HEK293 (cell line): Measurements from ENCODE around the gene SMIM1.

ENCODE experiments used
- CTCF ChIA-PET: fragments of 350-600 bp; formaldehyde crosslinking; extraction: SDS; loops from one replicate; lab custom pipeline; 2021; ENCODE audit warnings: antibody characterized with exemption; lab: Yijun Ruan, JAX
- POLR2A ChIA-PET: fragments of 300-600 bp; formaldehyde crosslinking; extraction: SDS; loops from one replicate; lab custom pipeline; 2020; ENCODE audit warnings: antibody characterized with exemption, inconsistent platforms; lab: Yijun Ruan, JAX
- H3K27ac ChIP-seq: fragments of 200-500 bp; sonication (Bioruptor generic); 2 replicates; pipeline ENCODE4 v1.5.1; 2014; ENCODE audit warnings: low read depth, low read length, control low read depth, inconsistent platforms; ENCODE audit errors: extremely low read depth
- H3K36me3 ChIP-seq, 2 experiments: fragments of 200-500 bp in 1 of 2; sonication (Bioruptor generic) in 1 of 2; 1 replicate in 1 of 2; 2 replicates in 1 of 2; pipeline ENCODE4 v1.5.1; 2014 to 2017; ENCODE audit warnings: inconsistent platforms in 2 of 2, low read length in 2 of 2; ENCODE audit not compliant: control insufficient read depth in 2 of 2, insufficient read depth in 1 of 2
- H3K4me1 ChIP-seq: fragments of 200-500 bp; sonication (Bioruptor generic); 2 replicates; pipeline ENCODE4 v1.5.1; 2014; ENCODE audit warnings: mild to moderate bottlenecking, low read length, inconsistent platforms; ENCODE audit not compliant: control insufficient read depth, insufficient read depth
- H3K4me3 ChIP-seq: 2 replicates; pipeline ENCODE4 v1.5.1; 2011; ENCODE audit warnings: low read depth, mild to moderate bottlenecking, control low read depth, low read length, moderate library complexity
- H3K9me3 ChIP-seq: fragments of 200-500 bp; sonication (Bioruptor generic); 2 replicates; pipeline ENCODE4 v1.5.1; 2014; ENCODE audit warnings: low read depth, low read length, inconsistent platforms; ENCODE audit not compliant: control insufficient read depth, insufficient read depth
- GLI4 ChIP-seq: fragments of 450-650 bp; formaldehyde crosslinking; IDR thresholded peaks from 2 replicates; pipeline ENCODE4 v1.5.1; 2016; ENCODE audit warnings: missing biosample characterization, missing genetic modification characterization
- KLF1 ChIP-seq: fragments of 450-650 bp; formaldehyde crosslinking; IDR thresholded peaks from 2 replicates; pipeline ENCODE4 v1.5.1; 2016; ENCODE audit warnings: missing biosample characterization, missing genetic modification characterization
- PRDM1 ChIP-seq: fragments of 450-650 bp; formaldehyde crosslinking; IDR thresholded peaks from 2 replicates; pipeline ENCODE4; 2016; ENCODE audit warnings: missing biosample characterization, missing genetic modification characterization
- SP7 ChIP-seq: fragments of 450-650 bp; formaldehyde crosslinking; IDR thresholded peaks from 2 replicates; pipeline ENCODE4 v1.5.1; 2016; ENCODE audit warnings: missing biosample characterization, missing genetic modification characterization
- ZBTB10 ChIP-seq: fragments of 450-650 bp; formaldehyde crosslinking; IDR thresholded peaks from 2 replicates; pipeline ENCODE4 v1.5.1; 2016; ENCODE audit warnings: missing biosample characterization, missing genetic modification characterization
- ZBTB20 ChIP-seq: fragments of 450-650 bp; formaldehyde crosslinking; IDR thresholded peaks from 2 replicates; pipeline ENCODE4 v1.5.1; 2016; ENCODE audit warnings: missing biosample characterization, missing genetic modification characterization
- ZBTB7A ChIP-seq: fragments of 450-650 bp; formaldehyde crosslinking; IDR thresholded peaks from 2 replicates; pipeline ENCODE4 v1.5.1; 2016; ENCODE audit warnings: low read depth, missing biosample characterization, missing genetic modification characterization
- ZNF114 ChIP-seq: fragments of 450-650 bp; formaldehyde crosslinking; IDR thresholded peaks from 2 replicates; pipeline ENCODE4 v1.5.0; 2017; ENCODE audit warnings: missing biosample characterization, missing genetic modification characterization
- ZNF133 ChIP-seq: fragments of 450-650 bp; formaldehyde crosslinking; IDR thresholded peaks from 2 replicates; pipeline ENCODE4 v1.5.1; 2016; ENCODE audit warnings: missing biosample characterization, missing genetic modification characterization
- ZNF280D ChIP-seq: fragments of 450-650 bp; formaldehyde crosslinking; IDR thresholded peaks from 2 replicates; pipeline ENCODE4 v1.5.1; 2016; ENCODE audit warnings: missing biosample characterization, missing genetic modification characterization
- ZNF426 ChIP-seq: fragments of 450-650 bp; formaldehyde crosslinking; IDR thresholded peaks from 2 replicates; pipeline ENCODE4 v1.5.1; 2017; ENCODE audit warnings: missing biosample characterization, missing genetic modification characterization, mild to moderate bottlenecking, inconsistent platforms, moderate library complexity
- ZNF473 ChIP-seq: fragments of 450-650 bp; formaldehyde crosslinking; IDR thresholded peaks from 2 replicates; pipeline ENCODE4 v1.5.1; 2017; ENCODE audit warnings: missing biosample characterization, missing genetic modification characterization
- ZNF518A ChIP-seq: fragments of 450-650 bp; formaldehyde crosslinking; conservative IDR thresholded peaks from 2 replicates; pipeline ENCODE4 v1.5.1; 2016; ENCODE audit warnings: low read depth, missing biosample characterization, missing genetic modification characterization
- ZNF521 ChIP-seq: fragments of 450-650 bp; formaldehyde crosslinking; IDR thresholded peaks from 2 replicates; pipeline ENCODE4 v1.5.1; 2017; ENCODE audit warnings: missing biosample characterization, mild to moderate bottlenecking, missing genetic modification characterization
- ZNF707 ChIP-seq: fragments of 450-650 bp; formaldehyde crosslinking; IDR thresholded peaks from 2 replicates; pipeline ENCODE4 v1.5.1; 2016; ENCODE audit warnings: missing biosample characterization, missing genetic modification characterization

The SMIM1 gene

GRCh38 chr1:3790500-3790923 is 18.0 kb downstream of the SMIM1 start:
- Histone ChIP-seq H3K27ac (no peak overlapping the region), H3K4me3 (no peak overlapping the region), H3K36me3 (peaks cover 15 to 80% of the 10 kb centered on the region in 2 experiments; a peak in 2 of 3 replicates), H3K9me3 (no peaks in the 10 kb centered on the region), H3K4me1 (peaks cover 3% of the 10 kb centered on the region; the same call in 1 of the 2 replicates)
- ChIA-PET POLR2A (no interaction called here), CTCF (interaction anchor here (0.5 kb wide), 1 partner anchor 337 kb away, joined by 4 read pairs; no protein-coding TSS in a partner anchor)
- TF ChIP-seq KLF1 (tag by site-specific recombination) (no peak), ZBTB7A (tag by site-specific recombination) (no peak), ZNF707 (no peak), ZNF114 (tag by site-specific recombination) (no peak), ZNF521 (no peak), GLI4 (tag by site-specific recombination) (no peak), ZNF133 (tag by site-specific recombination) (no peak), ZNF426 (tag by site-specific recombination) (no peak), ZBTB10 (tag by site-specific recombination) (no peak), ZNF473 (tag by site-specific recombination) (no peak), ZNF518A (tag by site-specific recombination) (no peak), ZNF280D (no peak), SP7 (tag by site-specific recombination) (no peak), PRDM1 (no peak)

- Histone ChIP-seq H3K36me3 (peaks cover 11 to 76% of the 10 kb centered on the region in 2 experiments; a peak in 2 of 3 replicates), H3K4me3 (no peak overlapping the region), H3K27ac (no peak overlapping the region), H3K9me3 (no peaks in the 10 kb centered on the region), H3K4me1 (peaks cover 3% of the 10 kb centered on the region; the same call in 1 of the 2 replicates)
- POLR2A ChIA-PET: no interaction called here
- no peak for TF ChIP-seq ZBTB20 (tag by site-specific recombination)
- CTCF ChIA-PET: interaction anchor here (0.5 kb wide), 1 partner anchor 338 kb away, joined by 4 read pairs; no protein-coding TSS in a partner anchor
Measured at GRCh38 chr1:3790952-3791351, 18.4 kb downstream of the SMIM1 start.
